ENCODE data around the gene TENT4A.
"Not testable (repeated sequence)": the region's sequence is repeated elsewhere in the genome, so short reads cannot be mapped to it uniquely, and the experiment has no call there.

DNA sequence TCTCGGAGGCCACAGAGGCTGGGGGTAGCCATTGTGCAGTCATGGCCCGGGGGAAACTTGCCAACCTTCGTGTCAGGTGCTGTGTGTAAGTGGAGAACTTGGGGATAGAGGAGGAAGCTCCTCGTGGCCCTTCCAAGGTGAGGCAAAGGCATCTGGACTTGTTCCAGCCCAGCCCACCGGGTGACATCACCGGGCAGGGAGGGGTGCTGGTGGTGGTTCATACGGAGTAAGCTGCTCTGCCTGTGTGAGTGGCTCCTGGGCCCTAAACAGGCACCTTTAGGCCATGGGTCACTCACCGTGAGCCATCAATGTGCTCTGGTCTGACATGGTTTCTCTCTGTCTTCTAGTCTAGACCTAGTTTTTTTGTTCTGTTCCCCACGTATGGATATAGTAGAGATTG, 44.5 kb upstream of the TENT4A start:
- not testable (repeated sequence) for TF ChIP-seq CSRNP3 (CRISPR knock-in tag; IDR thresholded peaks at IDR 0.05); CREB5 (CRISPR knock-in tag; IDR thresholded peaks at IDR 0.05; ENCODE audit: low read depth); ZNF70 (CRISPR knock-in tag; IDR thresholded peaks at IDR 0.05); TOX (CRISPR knock-in tag; IDR thresholded peaks at IDR 0.05; ENCODE audit: borderline replicate concordance); ZNF565 (CRISPR knock-in tag; conservative IDR thresholded peaks at IDR 0.05; ENCODE audit: low read depth); PATZ1 (CRISPR knock-in tag; IDR thresholded peaks at IDR 0.05; ENCODE audit: borderline replicate concordance); CSDC2 (CRISPR knock-in tag; IDR thresholded peaks at IDR 0.05); ZFP30 (CRISPR knock-in tag; IDR thresholded peaks at IDR 0.05); ISL1 (CRISPR knock-in tag; IDR thresholded peaks at IDR 0.05); ZFP3 (CRISPR knock-in tag; IDR thresholded peaks at IDR 0.05)
- TF ChIP-seq, protein P1, sequence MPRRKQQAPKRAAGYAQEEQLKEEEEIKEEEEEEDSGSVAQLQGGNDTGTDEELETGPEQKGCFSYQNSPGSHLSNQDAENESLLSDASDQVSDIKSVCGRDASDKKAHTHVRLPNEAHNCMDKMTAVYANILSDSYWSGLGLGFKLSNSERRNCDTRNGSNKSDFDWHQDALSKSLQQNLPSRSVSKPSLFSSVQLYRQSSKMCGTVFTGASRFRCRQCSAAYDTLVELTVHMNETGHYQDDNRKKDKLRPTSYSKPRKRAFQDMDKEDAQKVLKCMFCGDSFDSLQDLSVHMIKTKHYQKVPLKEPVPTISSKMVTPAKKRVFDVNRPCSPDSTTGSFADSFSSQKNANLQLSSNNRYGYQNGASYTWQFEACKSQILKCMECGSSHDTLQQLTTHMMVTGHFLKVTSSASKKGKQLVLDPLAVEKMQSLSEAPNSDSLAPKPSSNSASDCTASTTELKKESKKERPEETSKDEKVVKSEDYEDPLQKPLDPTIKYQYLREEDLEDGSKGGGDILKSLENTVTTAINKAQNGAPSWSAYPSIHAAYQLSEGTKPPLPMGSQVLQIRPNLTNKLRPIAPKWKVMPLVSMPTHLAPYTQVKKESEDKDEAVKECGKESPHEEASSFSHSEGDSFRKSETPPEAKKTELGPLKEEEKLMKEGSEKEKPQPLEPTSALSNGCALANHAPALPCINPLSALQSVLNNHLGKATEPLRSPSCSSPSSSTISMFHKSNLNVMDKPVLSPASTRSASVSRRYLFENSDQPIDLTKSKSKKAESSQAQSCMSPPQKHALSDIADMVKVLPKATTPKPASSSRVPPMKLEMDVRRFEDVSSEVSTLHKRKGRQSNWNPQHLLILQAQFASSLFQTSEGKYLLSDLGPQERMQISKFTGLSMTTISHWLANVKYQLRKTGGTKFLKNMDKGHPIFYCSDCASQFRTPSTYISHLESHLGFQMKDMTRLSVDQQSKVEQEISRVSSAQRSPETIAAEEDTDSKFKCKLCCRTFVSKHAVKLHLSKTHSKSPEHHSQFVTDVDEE (CRISPR knock-in tag; IDR thresholded peaks at IDR 0.05) = not testable (repeated sequence)
